ENCODE data around the gene NFIC. TPM values are rescaled to one million over a fixed set of nuclear protein-coding genes. Genes with fewer than 3 reads are reported as not detected.

The NFIC gene
- total RNA-seq, 1 experiment from 2014 or later, result 56.9 TPM

DNA sequence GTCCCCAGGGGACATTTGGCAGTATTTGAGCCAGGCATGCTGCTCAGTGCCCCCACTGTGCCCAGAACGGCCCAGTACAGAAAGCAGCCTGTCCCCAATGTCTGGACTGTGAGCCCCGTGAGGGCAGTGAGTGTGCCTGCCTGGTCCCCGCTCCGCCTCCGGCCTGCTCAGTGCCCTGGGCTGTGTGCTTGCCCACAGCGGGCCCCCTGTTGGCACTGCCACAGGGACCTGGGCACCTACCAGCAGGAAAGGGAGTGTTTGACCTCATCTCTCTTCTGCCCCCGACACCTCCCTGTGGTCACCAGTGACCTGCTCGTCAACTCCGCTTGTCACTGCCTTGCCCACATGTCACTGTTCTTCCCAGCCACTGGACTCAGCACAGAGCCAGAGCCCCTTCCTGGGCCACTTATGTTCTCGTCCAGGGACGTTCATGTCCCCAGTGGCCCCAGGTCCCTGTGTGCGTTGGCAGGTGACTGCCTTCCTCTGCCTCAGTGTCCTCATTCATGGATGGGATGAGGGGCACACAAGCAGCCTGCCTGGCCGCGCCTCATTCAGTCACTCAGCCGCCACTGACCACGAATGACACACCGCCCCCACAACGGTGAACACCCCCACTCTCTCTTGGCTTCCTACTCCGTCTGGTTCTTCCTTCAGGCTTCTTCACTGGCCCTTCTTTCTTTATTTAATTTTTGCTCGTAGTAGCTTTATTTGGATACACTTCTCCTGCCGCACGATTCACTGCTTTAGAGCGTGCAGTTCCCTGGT, 142.6 kb downstream of the NFIC start:
- peak; percentile 49 for DNase-seq (ENCODE audit: low read depth)

DNA sequence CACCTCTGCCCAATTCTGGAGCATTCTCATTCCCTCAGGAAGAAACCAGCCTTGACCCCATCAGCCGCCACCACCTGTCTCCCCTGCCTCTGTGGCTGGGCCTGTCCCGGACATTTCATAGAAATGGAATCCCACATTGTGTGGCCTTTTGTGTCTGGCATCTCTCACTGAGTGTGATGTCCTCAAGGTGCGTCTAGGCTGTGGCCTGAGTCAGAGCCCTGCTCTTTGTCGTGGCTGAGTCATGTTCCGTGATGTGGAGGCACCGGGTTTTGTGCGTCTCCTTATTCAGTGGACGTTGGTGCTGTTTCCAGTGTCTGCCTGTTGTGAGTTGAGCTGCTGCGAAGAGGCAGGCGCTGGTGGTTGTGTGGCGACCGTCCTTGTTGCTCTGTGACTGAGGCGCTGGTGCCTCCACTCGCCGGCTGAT, 143.2 kb downstream of the NFIC start:
- DNase-seq (ENCODE audit: low read depth), result peak; percentile 92

DNA sequence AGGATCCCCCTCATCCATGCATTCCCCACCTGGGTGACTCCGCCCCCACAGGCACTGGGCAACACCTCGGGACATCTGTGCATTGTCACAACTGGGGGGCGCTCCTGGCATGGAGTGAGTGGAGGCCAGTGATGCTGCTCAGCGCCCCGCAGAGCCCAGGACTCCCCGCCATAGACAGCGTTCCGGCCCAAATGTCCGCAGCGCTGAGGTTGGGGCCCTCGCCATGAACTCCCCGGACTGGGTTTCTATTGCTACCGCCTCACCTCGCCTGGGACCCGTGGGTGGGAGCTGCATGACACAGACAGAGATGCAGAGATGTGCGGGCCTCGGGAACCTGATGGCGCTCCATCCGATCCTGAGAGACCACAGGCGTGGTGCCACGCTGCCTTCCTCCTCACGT, 144.3 kb downstream of the NFIC start:
- no peak for DNase-seq (ENCODE audit: low read depth)

DNA sequence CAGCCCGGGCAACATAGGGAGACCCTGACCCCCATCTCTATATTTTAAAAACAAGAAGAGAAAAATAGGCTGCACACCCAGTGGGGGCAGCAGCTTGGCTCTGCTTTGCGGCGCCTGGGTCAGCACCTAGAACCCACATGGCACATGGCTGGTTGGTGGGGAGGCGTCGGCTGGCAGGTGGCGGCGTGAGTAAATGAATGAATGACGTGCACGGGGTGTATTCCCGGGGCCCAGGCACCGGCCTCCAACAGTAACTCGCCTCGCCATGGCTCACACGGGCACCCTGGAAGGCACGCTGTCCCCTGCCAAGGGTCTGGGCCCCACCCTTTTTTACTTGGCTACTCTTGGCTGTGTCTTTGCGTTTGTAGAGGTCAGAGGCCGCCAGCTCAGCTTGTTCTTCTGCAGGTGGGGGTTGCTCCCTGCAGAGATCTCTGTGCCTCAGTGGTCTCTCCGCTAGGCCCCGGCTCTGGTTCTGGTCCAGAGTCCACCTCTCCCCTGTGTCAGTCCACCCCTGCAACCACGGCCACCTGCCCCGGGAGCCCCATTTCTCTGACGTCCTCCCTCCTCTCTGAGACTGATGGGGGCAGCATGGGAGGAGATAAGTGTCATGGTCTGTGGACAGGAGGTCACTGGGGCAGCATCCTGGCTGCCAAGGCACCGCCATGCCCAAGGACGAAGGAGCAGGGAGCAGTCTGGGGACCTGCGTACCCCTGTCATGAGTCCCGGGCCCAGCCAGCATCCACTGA, 145.3 kb downstream of the NFIC start:
- DNase-seq (ENCODE audit: low read depth), result no peak

DNA sequence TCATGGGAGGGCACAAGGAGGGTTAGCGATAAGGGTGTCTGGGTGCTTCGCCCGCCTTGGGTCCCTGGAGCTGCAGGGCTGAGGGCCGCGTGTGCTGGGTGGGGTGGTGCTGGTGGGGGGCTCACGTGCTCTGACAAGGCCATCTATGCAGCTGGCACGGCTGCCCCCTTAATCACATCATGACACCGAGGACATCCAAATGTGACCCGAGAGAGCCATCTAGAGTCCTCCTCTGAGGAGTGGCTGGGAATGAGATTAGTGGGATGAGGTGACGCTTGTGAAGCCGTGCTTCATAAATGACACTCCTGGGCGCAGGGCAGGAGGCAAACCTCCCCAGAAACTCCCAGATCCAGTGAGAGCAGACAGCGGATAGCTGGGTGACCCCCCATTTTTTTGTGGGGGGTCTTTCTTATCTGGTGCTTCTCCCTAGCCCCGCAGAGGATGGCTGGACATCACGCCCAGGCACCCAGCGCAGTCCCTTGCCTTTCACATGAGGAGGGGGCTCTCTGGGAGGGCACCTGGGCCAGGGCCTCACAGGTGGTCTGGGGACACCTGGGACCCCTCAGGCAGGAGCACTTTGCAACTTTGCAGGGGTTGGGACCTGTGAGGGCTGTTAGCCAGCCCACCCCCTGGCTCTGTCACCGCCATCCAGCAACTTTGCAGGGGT, 146.3 kb downstream of the NFIC start:
- no peak for DNase-seq (ENCODE audit: low read depth)

DNA sequence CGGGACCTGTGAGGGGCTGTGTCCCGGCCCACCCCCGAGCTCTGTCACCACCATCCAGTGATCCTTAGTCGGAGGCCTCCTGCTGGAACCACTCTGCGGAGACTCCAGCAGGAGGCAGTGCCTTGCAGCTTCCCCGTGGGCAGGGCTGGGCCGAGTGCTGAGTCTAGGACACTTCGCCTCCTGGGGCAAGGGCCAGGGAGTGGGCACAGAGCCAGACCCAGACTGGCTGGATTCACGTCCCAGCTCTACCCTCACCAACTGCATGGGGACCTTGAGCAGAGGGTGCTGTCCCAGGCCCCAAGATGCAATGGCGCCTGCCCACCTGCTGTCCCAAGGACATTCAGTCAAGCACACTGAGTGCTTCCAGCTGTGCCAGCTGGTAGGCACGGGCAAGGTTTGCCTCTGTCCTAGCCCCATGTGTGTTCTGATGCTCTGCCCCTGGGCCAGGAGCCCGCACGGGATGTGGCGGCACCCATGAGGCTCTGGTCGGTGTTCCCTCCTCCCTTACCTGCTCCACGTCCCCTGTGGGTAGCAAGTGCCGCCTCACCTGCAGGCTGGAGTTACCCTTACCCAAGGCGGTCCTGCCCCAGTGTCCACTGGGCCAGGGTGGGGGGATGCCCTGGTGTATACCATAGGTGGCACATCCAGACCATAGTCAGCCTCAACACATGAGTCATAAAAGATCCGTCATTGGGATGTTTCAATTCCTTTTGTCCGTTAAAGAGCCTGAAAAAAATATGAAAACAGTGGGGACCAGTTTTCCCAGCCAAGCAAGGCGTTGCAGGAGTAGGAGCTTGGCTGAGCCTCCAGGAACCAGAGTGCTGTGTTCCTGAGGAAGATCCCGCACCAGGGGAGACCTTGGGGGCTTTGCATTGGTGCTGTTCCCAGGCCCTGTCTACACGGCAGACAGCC, 147.1 kb downstream of the NFIC start:
- DNase-seq (ENCODE audit: low read depth), result no peak

DNA sequence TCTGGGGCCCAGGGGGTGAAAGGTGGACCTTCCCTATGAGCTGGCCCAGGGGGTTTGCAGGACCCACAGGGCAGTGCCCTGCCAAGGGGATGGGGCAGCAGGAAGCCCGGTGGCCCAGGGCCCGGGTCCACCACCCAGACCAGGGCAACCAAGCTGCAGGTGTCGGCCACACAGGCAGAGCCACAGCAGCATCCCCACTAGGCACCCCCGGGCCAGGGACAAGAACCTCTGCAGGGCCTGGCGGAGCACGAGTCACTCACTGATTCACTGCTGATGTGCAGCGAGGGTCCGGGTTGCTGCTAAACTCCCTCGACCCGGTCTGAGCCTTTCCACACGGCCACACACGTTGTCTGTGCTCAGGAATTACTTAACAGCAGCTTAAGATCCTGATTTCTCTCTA, 148.5 kb downstream of the NFIC start:
- DNase-seq (ENCODE audit: low read depth), result no peak

DNA sequence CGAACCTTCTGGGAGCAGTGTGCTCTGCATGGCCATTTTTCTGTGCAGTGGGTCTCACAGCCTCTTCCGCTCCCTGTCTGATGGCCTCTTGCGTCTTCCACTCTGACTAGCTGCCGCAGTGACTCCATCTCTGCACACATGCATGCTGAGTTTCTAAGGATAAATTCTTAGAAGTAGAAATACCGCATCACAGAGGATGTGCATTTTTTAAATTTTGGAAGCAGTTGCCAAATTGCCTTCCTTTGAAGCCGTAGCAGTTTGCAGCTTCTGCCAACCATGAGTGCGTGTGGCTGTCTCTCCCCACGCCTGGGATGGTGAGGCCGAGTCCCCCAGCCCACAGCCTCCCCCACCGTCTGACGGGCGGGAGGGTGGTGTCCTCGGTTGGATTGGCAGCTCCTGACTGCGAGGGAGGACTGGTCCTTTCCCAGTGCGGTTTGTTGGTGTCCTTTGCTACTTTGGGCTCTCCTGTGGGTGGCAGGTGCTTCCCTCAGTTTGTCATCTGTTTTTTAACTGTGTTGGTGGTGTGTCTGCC, 149.6 kb downstream of the NFIC start:
- no peak for DNase-seq (ENCODE audit: low read depth)

DNA sequence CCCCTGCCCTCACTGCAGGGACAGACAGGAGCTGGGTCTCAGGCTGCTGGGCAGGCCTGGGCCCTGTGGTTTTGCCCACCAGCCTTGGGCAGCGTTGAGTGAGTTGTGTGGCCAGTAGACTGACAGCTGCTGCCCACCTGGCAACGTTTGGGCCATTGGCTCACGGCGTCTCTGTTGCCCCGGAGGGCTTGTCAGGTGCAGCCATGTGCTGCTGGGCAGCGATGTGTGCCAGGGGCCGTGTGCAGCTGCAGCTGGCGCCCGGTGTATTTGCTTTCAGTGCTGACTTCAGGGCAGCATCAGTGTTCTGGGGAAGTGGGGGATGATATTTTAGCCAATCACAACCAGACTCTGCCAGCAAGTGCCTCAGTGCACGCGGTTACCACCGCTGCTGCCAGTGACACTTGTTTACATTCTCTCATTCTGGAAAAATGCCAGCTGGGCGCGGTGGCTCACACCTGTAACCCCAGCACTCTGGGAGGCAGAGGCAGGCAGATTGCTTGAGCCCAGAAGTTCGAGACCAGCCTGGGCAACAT, 150.4 kb downstream of the NFIC start:
- DNase-seq (ENCODE audit: low read depth), result peak; percentile 52

DNA sequence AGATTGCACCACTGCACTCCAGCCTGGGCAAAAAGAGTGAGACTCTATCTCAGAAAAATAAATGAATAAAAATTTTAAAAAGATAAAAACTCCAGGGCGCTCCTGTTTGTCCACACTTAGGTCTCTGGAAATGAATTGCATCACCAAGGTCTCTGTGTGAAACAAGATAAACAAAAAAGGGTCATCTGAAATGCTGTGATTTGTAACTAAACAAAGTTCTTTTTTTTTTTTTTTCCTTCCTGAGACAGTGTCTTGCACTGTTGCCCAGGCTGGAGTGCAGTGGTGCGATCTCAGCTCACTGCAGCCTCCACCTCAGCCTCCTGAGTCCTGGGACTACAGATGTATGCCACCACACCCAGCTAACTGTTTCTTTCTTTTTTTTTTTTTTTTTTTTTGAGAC, 151.3 kb downstream of the NFIC start:
- DNase-seq (ENCODE audit: low read depth), result no peak

DNA sequence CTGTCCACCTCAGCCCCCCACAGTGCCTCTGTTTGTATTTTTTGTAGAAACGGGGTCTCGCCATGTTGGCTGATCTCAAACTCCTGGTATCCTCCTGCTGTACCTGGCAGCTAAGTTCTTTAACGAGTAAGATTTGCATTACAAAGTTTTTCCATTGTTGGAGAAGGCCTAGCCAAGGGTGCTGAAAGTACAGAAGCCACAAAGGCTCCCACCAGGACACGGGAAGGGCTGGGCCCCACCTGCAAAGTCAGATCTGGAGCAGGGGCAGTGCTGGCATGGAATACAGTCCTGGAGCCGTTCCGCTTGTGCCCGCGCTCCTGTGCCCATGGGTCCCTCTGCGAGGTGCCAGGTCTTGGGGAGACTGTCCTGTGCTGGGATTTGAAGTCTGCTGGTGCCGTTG, 151.9 kb downstream of the NFIC start:
- no peak for DNase-seq (ENCODE audit: low read depth)

DNA sequence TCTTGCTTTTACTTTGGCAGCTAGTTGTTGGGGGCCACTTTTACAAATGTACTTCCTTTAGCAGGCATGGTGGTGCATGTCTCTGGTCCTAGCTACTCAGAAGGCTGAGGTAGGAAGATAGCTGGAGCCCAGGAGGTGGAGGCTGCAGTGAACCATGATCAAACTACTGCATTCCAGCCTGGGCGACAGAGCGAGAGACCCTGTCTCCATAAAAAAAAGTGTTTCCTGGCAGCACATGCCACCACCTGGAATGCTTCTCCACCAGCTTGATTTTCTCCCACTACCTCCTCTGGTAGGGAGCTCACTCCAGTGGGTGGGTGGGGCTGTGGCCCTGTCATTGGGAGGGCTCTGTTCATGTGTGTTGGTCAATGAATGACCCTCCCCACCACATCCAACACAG, 152.3 kb downstream of the NFIC start:
- no peak for DNase-seq (ENCODE audit: low read depth)

Other genes with a start within 250 kb of the NFIC start
- not detected in 2 replicates for gene GNA15, start 230.6 kb upstream of the NFIC start, total RNA-seq (2014; rRNA removed; shearing (Covaris generic))
- not detected in 2 replicates for gene S1PR4, start 187.8 kb upstream of the NFIC start, total RNA-seq (2014; rRNA removed; shearing (Covaris generic))
- gene NCLN, start 180.7 kb upstream of the NFIC start, total RNA-seq (2014; rRNA removed; shearing (Covaris generic)), result 44.7 and 76.1 TPM in 2 replicates
- gene CELF5, start 141.9 kb upstream of the NFIC start, total RNA-seq (2014; rRNA removed; shearing (Covaris generic)), result not detected in 2 replicates
- gene SMIM24, start 113.9 kb downstream of the NFIC start, total RNA-seq (2014; rRNA removed; shearing (Covaris generic)), result not detected in 2 replicates
- gene SMIM44, start 116.9 kb downstream of the NFIC start, total RNA-seq (2014; rRNA removed; shearing (Covaris generic)), result not detected in 2 replicates
- 6.9 and 16.4 TPM in 2 replicates for gene DOHH, start 134.1 kb downstream of the NFIC start, total RNA-seq (2014; rRNA removed; shearing (Covaris generic))
- gene FZR1, start 139.7 kb downstream of the NFIC start, total RNA-seq (2014; rRNA removed; shearing (Covaris generic)), result 35.7 and 56.5 TPM in 2 replicates
- gene TEKTIP1, start 172.6 kb downstream of the NFIC start, total RNA-seq (2014; rRNA removed; shearing (Covaris generic)), result not detected in 2 replicates
- gene MFSD12, start 191.0 kb downstream of the NFIC start, total RNA-seq (2014; rRNA removed; shearing (Covaris generic)), result 50.7 and 105 TPM in 2 replicates
- gene HMG20B, start 206.4 kb downstream of the NFIC start, total RNA-seq (2014; rRNA removed; shearing (Covaris generic)), result 112 and 151 TPM in 2 replicates
- gene GIPC3, start 218.9 kb downstream of the NFIC start, total RNA-seq (2014; rRNA removed; shearing (Covaris generic)), result not detected in 2 replicates
- 0.59 TPM in 1 of 2 replicates, not detected in the other for gene TBXA2R, start 240.3 kb downstream of the NFIC start, total RNA-seq (2014; rRNA removed; shearing (Covaris generic))